Esophagus muscularis mucosa (tissue), 4 donors: ENCODE results near the gene DUSP7.

Source experiments
- CTCF ChIP-seq, 3 experiments: fragments of 200-600 bp in 2 of 3; fragments of 450-650 bp in 1 of 3; sonication (generic) in 2 of 3; IDR thresholded peaks; one replicate each; pipeline ENCODE4 v1.5.1; 2017 to 2019; ENCODE audit warnings: antibody characterized with exemption in 3 of 3, mild to moderate bottlenecking in 2 of 3, moderate library complexity in 1 of 3
- EP300 ChIP-seq: sonication (generic); formaldehyde crosslinking; IDR thresholded peaks from one replicate; pipeline ENCODE4 v1.6.1; 2017; ENCODE audit warnings: antibody characterized with exemption
- POLR2A ChIP-seq: fragments of 450-650 bp; IDR thresholded peaks from one replicate; pipeline ENCODE4 v1.6.1; 2017; ENCODE audit warnings: antibody characterized with exemption, moderate library complexity, mild to moderate bottlenecking, low read depth

- TF ChIP-seq CTCF (IDR thresholded peaks at IDR 0.05) = no peak
- no peak for TF ChIP-seq POLR2A
- TF ChIP-seq EP300 = no peak
Measured at GRCh38 chr3:52102934-52103333, 46.6 kb upstream of the DUSP7 start.
